OCI-M1 (cell line): Measurements from ENCODE around the gene MARCKS.

ENCODE experiments used
- DNase-seq: peaks from one replicate; lab custom pipeline; 2025; lab: John Stamatoyannopoulos, UW

The MARCKS gene

GRCh38 chr6:113856625-113857555 is at the start of gene MARCKS:
Gene MARCKS (plus strand): TSS chr6:113857345. CDS start chr6:113857746, 401 bp downstream.
- peak; percentile 84 for DNase-seq

- DNase-seq = peak; percentile 38
Measured at GRCh38 chr6:113809826-113810225, 47.3 kb upstream of the MARCKS start.

- no peak for DNase-seq
Measured at GRCh38 chr6:113813142-113813541, 44.0 kb upstream of the MARCKS start.

GRCh38 chr6:113818578-113818977 is 38.6 kb upstream of the MARCKS start:
- DNase-seq = no peak

GRCh38 chr6:113819169-113819830 is 37.8 kb upstream of the MARCKS start:
- no peak for DNase-seq

- no peak for DNase-seq
Measured at GRCh38 chr6:113820761-113821160, 36.4 kb upstream of the MARCKS start.

GRCh38 chr6:113821445-113821844 is 35.7 kb upstream of the MARCKS start:
- no peak for DNase-seq

- DNase-seq = no peak
Measured at GRCh38 chr6:113823916-113824315, 33.2 kb upstream of the MARCKS start.

GRCh38 chr6:113824411-113824810 is 32.7 kb upstream of the MARCKS start:
- no peak for DNase-seq

- DNase-seq = no peak
Measured at GRCh38 chr6:113824866-113825265, 32.3 kb upstream of the MARCKS start.

GRCh38 chr6:113825781-113826180 is 31.4 kb upstream of the MARCKS start:
- DNase-seq = no peak

GRCh38 chr6:113828984-113829695 is 28.0 kb upstream of the MARCKS start:
- DNase-seq = no peak

- no peak for DNase-seq
Measured at GRCh38 chr6:113829696-113830045, 27.5 kb upstream of the MARCKS start.

GRCh38 chr6:113830140-113830539 is 27.0 kb upstream of the MARCKS start:
- DNase-seq = no peak

GRCh38 chr6:113833537-113833936 is 23.6 kb upstream of the MARCKS start:
- no peak for DNase-seq

GRCh38 chr6:113837170-113837569 is 20.0 kb upstream of the MARCKS start:
- DNase-seq = no peak

GRCh38 chr6:113842165-113842564 is 15.0 kb upstream of the MARCKS start:
- no peak for DNase-seq

- DNase-seq = no peak
Measured at GRCh38 chr6:113843500-113844073, 13.6 kb upstream of the MARCKS start.

GRCh38 chr6:113846577-113846976 is 10.6 kb upstream of the MARCKS start:
- DNase-seq = peak; percentile 39

- DNase-seq = no peak
Measured at GRCh38 chr6:113847447-113847846, 9.7 kb upstream of the MARCKS start.

GRCh38 chr6:113848280-113848679 is 8.9 kb upstream of the MARCKS start:
- DNase-seq = no peak

GRCh38 chr6:113848811-113849210 is 8.3 kb upstream of the MARCKS start:
- DNase-seq = no peak
